Liver (tissue), 9 donors: ENCODE measurements around the gene EML3. TPM values are rescaled to one million over a fixed set of nuclear protein-coding genes. Genes with fewer than 3 reads are reported as not detected.
"Not testable (repeated sequence)": the region's sequence is repeated elsewhere in the genome, so short reads cannot be mapped to it uniquely, and the experiment has no call there.

Experiments
- DNase-seq: peaks from one replicate; pipeline ENCODE4 v3.0.0-alpha.2; 2017; ENCODE audit warnings: low spot score
- H3K27ac ChIP-seq, 2 donors: one replicate each; pipeline ENCODE4 v1.7.0; 2013; ENCODE audit warnings: inconsistent platforms in 2 of 2, low read length in 2 of 2, control low read depth in 1 of 2, low read depth in 1 of 2, mild to moderate bottlenecking in 1 of 2
- H3K27me3 ChIP-seq, 4 donors: one replicate each; pipeline versions ENCODE4 v1.6.1 to v1.7.0; 2013; ENCODE audit warnings: low read length in 3 of 4, inconsistent platforms in 1 of 4, mild to moderate bottlenecking in 1 of 4, moderate library complexity in 1 of 4; ENCODE audit not compliant: control insufficient read depth in 4 of 4, insufficient read depth in 4 of 4
- H3K36me3 ChIP-seq, 4 donors: one replicate each; pipeline versions ENCODE4 v1.6.1 to v1.7.0; 2013; ENCODE audit warnings: low read length in 3 of 4, mild to moderate bottlenecking in 3 of 4, low read depth in 1 of 4, moderate library complexity in 1 of 4; ENCODE audit not compliant: control insufficient read depth in 4 of 4, insufficient read depth in 3 of 4
- H3K4me1 ChIP-seq, 4 donors: one replicate each; pipeline versions ENCODE4 v1.6.1 to v1.7.0; 2013; ENCODE audit warnings: low read length in 3 of 4, mild to moderate bottlenecking in 3 of 4, moderate library complexity in 1 of 4; ENCODE audit not compliant: control insufficient read depth in 4 of 4, insufficient read depth in 4 of 4
- H3K4me3 ChIP-seq, 3 donors: one replicate each; pipeline versions ENCODE4 v1.6.1 to v1.7.0; 2013; ENCODE audit warnings: low read length in 3 of 3, control low read depth in 1 of 3, low read depth in 1 of 3, mild to moderate bottlenecking in 1 of 3
- H3K9ac ChIP-seq, 2 donors: one replicate each; pipeline ENCODE4 v1.7.0; 2013; ENCODE audit warnings: low read length in 2 of 2, mild to moderate bottlenecking in 2 of 2, moderate library complexity in 2 of 2, control low read depth in 1 of 2, low read depth in 1 of 2
- H3K9me3 ChIP-seq, 4 donors: one replicate each; pipeline versions ENCODE4 v1.6.1 to v1.7.0; 2013; ENCODE audit warnings: low read length in 3 of 4; ENCODE audit not compliant: control insufficient read depth in 4 of 4
- EGR1 ChIP-seq, 2 donors: IDR thresholded peaks; 2 replicates each; pipeline ENCODE4 v1.6.1; 2016 to 2018; ENCODE audit warnings: antibody characterized with exemption in 2 of 2, low read depth in 2 of 2
- FOXA1 ChIP-seq: IDR thresholded peaks from 2 replicates; pipeline ENCODE4 v1.6.1; 2016; ENCODE audit warnings: antibody characterized with exemption
- FOXA2 ChIP-seq: IDR thresholded peaks from 2 replicates; pipeline ENCODE4 v1.6.1; 2016; ENCODE audit warnings: antibody characterized with exemption
- HNF4A ChIP-seq, 2 donors: conservative IDR thresholded peaks; 2 replicates each; pipeline ENCODE4 v1.6.1; 2016; ENCODE audit warnings: antibody characterized with exemption in 2 of 2, mild to moderate bottlenecking in 2 of 2
- HNF4G ChIP-seq: IDR thresholded peaks from 2 replicates; pipeline ENCODE4 v1.6.1; 2016; ENCODE audit warnings: antibody characterized with exemption
- JUND ChIP-seq, 2 donors: IDR thresholded peaks; 2 replicates each; pipeline ENCODE4 v1.6.1; 2016; ENCODE audit warnings: antibody characterized with exemption in 2 of 2
- MAX ChIP-seq: IDR thresholded peaks from 2 replicates; pipeline ENCODE4 v1.6.1; 2016; ENCODE audit warnings: antibody characterized with exemption
- NR2F2 ChIP-seq: IDR thresholded peaks from 2 replicates; pipeline ENCODE4 v1.6.1; 2016; ENCODE audit warnings: antibody characterized with exemption
- RAD21 ChIP-seq, 2 donors: IDR thresholded peaks; 2 replicates each; pipeline ENCODE4 v1.6.1; 2016; ENCODE audit warnings: antibody characterized with exemption in 2 of 2, mild to moderate bottlenecking in 2 of 2
- RXRA ChIP-seq, 2 donors: IDR thresholded peaks; 2 replicates each; pipeline ENCODE4 v1.6.1; 2017 to 2018; ENCODE audit warnings: antibody characterized with exemption in 2 of 2, mild to moderate bottlenecking in 1 of 2
- SP1 ChIP-seq: IDR thresholded peaks from 2 replicates; pipeline ENCODE4 v1.6.1; 2018; ENCODE audit warnings: antibody characterized with exemption, mild to moderate bottlenecking
- YY1 ChIP-seq: IDR thresholded peaks from 2 replicates; pipeline ENCODE4 v1.6.1; 2016; ENCODE audit warnings: antibody characterized with exemption, mild to moderate bottlenecking
- WGBS: extraction: QIAGEN DNeasy Blood & Tissue Kit; methylation state at CpG from one replicate; pipeline ENCODE4 v1.1.7; 2013; 5-methylcytosine and 5-hydroxymethylcytosine counted together
- polyA plus RNA-seq, 2 donors: library from polyadenylated mRNA; stranded (reverse) in 1 of 2; unstranded in 1 of 2; fragments of 200-250 nt in 1 of 2; fragments of >200 nt in 1 of 2; fragmentation: Nextera tagmentation in 1 of 2; extraction: Ambion mirVana in 1 of 2; gene quantifications; one replicate each; pipeline versions ENCODE4 v1.2.1 to v1.2.3, GENCODE V29; 2013 to 2015
- total RNA-seq, 2 donors: library from RNA; depleted of rRNA; stranded (reverse); fragments of >200 nt; gene quantifications; one replicate each; pipeline ENCODE4 v1.2.3, GENCODE V29; 2014
- TF ChIP-seq, protein P1 (sequence below): IDR thresholded peaks from 2 replicates; pipeline ENCODE4 v1.6.1; 2016; ENCODE audit warnings: antibody characterized with exemption
- TF ChIP-seq, protein P2 (sequence below): IDR thresholded peaks from 2 replicates; pipeline ENCODE4 v1.6.1; 2016; ENCODE audit warnings: antibody characterized with exemption
- TF ChIP-seq, protein P3 (sequence below): fragments of 150-350 bp; IDR thresholded peaks from 2 replicates; pipeline ENCODE4 v1.5.1; 2017; ENCODE audit warnings: improper control_type of control experiment, low read depth, low read length; ENCODE audit not compliant: missing input control
- donor health status: healthy.
- donor health status: healthy.
- donor health status: healthy.
- donor health status: healthy.
- donor health status: healthy.

The EML3 gene
- total and polyA plus RNA-seq, 4 donors = 6.0 to 19.3 (median 13.6) TPM

GRCh38 chr11:62573592-62574362 lies 38.8 kb downstream of the EML3 start, which contains the start of gene EEF1G (continued):
- TF ChIP-seq FOXA2 (peak; percentile 9), NR2F2 (peak; percentile 61), RXRA (IDR thresholded peaks at IDR 0.05) (peak; percentile 25 to 74), RAD21 (IDR thresholded peaks at IDR 0.05) (peak; percentile 50), SP1 (peak; percentile 82)

GRCh38 chr11:62573006-62573591 lies 39.5 kb downstream of the EML3 start:
- peaks cover 6 to 33% (median 23%) of the 10 kb centered on the region in 4 donors for H3K4me1 ChIP-seq
- under 1% methylated on average over 33 of the region's 33 CpGs for WGBS
- H3K9me3 ChIP-seq = no peaks in the 10 kb centered on the region
- DNase-seq = no peak
- H3K36me3 ChIP-seq = peaks cover 3 to 34% (median 26%) of the 10 kb centered on the region in 4 donors
- peak overlapping the region; percentile 58 to 70 for H3K27ac ChIP-seq
- TF ChIP-seq JUND (IDR thresholded peaks at IDR 0.05) (no peak), MAX (no peak), FOXA2 (no peak), RXRA (IDR thresholded peaks at IDR 0.05) (no peak), EGR1 (IDR thresholded peaks at IDR 0.05; ENCODE audit: low read depth in 2 of 2) (no peak)
- TF ChIP-seq, protein P1, sequence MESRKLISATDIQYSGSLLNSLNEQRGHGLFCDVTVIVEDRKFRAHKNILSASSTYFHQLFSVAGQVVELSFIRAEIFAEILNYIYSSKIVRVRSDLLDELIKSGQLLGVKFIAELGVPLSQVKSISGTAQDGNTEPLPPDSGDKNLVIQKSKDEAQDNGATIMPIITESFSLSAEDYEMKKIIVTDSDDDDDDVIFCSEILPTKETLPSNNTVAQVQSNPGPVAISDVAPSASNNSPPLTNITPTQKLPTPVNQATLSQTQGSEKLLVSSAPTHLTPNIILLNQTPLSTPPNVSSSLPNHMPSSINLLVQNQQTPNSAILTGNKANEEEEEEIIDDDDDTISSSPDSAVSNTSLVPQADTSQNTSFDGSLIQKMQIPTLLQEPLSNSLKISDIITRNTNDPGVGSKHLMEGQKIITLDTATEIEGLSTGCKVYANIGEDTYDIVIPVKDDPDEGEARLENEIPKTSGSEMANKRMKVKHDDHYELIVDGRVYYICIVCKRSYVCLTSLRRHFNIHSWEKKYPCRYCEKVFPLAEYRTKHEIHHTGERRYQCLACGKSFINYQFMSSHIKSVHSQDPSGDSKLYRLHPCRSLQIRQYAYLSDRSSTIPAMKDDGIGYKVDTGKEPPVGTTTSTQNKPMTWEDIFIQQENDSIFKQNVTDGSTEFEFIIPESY = no peak
- TF ChIP-seq, protein P2, sequence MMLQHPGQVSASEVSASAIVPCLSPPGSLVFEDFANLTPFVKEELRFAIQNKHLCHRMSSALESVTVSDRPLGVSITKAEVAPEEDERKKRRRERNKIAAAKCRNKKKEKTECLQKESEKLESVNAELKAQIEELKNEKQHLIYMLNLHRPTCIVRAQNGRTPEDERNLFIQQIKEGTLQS = no peak
- H3K9ac ChIP-seq = peak overlapping the region; percentile 79 to 85
- peak overlapping the region; percentile 80 to 89 (median 82) for H3K4me3 ChIP-seq
- no peaks in the 10 kb centered on the region for H3K27me3 ChIP-seq

- 80% methylated on average over 12 of the region's 12 CpGs for WGBS
- H3K27ac ChIP-seq = no peak overlapping the region
- no peak for DNase-seq
- no peaks in the 10 kb centered on the region for H3K9me3 ChIP-seq
- peak overlapping the region; percentile 79 to 85 for H3K9ac ChIP-seq
- peaks cover 6 to 33% (median 23%) of the 10 kb centered on the region in 4 donors for H3K4me1 ChIP-seq
- no peak for TF ChIP-seq HNF4A (conservative IDR thresholded peaks at IDR 0.05)
- TF ChIP-seq HNF4G = no peak
- TF ChIP-seq RXRA (IDR thresholded peaks at IDR 0.05) = no peak
- TF ChIP-seq FOXA1 = no peak
- TF ChIP-seq YY1 = no peak
- no peak for TF ChIP-seq JUND (IDR thresholded peaks at IDR 0.05)
- TF ChIP-seq, protein P3, sequence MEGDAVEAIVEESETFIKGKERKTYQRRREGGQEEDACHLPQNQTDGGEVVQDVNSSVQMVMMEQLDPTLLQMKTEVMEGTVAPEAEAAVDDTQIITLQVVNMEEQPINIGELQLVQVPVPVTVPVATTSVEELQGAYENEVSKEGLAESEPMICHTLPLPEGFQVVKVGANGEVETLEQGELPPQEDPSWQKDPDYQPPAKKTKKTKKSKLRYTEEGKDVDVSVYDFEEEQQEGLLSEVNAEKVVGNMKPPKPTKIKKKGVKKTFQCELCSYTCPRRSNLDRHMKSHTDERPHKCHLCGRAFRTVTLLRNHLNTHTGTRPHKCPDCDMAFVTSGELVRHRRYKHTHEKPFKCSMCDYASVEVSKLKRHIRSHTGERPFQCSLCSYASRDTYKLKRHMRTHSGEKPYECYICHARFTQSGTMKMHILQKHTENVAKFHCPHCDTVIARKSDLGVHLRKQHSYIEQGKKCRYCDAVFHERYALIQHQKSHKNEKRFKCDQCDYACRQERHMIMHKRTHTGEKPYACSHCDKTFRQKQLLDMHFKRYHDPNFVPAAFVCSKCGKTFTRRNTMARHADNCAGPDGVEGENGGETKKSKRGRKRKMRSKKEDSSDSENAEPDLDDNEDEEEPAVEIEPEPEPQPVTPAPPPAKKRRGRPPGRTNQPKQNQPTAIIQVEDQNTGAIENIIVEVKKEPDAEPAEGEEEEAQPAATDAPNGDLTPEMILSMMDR = no peak
- TF ChIP-seq, protein P2 = no peak
- no peak for TF ChIP-seq FOXA2
- no peak for TF ChIP-seq EGR1 (IDR thresholded peaks at IDR 0.05; ENCODE audit: low read depth in 2 of 2)
- no peaks in the 10 kb centered on the region for H3K27me3 ChIP-seq
- H3K4me3 ChIP-seq = peak overlapping the region; percentile 80 to 89 (median 82)
- peaks cover 3 to 34% (median 26%) of the 10 kb centered on the region in 4 donors for H3K36me3 ChIP-seq
Observed at GRCh38 chr11:62572431-62572830, 40.1 kb downstream of the EML3 start.

DNA sequence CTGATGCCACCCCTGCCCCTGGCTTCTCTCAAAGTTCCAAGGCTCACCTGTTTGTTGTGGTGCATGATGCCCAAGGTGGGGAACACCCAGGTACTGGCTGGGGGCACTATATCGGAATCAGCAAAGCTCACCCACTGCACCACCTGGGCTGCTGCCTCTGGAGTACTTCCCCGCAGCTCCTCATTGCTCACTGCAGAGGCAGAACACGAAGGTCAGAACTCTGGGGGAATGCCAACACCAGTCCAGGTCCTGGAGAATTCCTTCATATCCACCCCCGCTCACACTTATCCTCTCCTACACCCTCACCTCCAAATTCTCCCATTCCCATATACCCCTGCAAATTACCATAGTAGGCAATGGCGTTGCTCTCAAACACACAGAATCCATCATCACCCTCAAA lies 41.1 kb downstream of the EML3 start:
- H3K4me1 ChIP-seq = peaks cover 6 to 40% (median 27%) of the 10 kb centered on the region in 4 donors
- not testable (repeated sequence) for H3K27me3 ChIP-seq, H3K9ac ChIP-seq, DNase-seq, H3K4me3 ChIP-seq, H3K9me3 ChIP-seq, H3K27ac ChIP-seq
- peaks cover 5 to 37% (median 31%) of the 10 kb centered on the region in 4 donors for H3K36me3 ChIP-seq
- WGBS = 95% methylated on average over 5 of the region's 5 CpGs

GRCh38 chr11:62570903-62571302 lies 41.7 kb downstream of the EML3 start:
- H3K9me3 ChIP-seq, H3K27ac ChIP-seq, H3K4me3 ChIP-seq, H3K27me3 ChIP-seq, H3K9ac ChIP-seq, DNase-seq: not testable (repeated sequence)
- Histone ChIP-seq H3K4me1 (peaks cover 6 to 40% (median 32%) of the 10 kb centered on the region in 4 donors), H3K36me3 (peaks cover 5 to 40% (median 31%) of the 10 kb centered on the region in 4 donors)
- 94% methylated on average over 5 of the region's 5 CpGs for WGBS
